GM19193 (cell line): ENCODE results near the gene NXPH2.

Experiments used
- POLR2A ChIP-seq: IDR thresholded peaks from 4 replicates; pipeline ENCODE4 v1.6.1; 2011; ENCODE audit not compliant: insufficient read depth, insufficient read length; ENCODE audit errors: extremely low read depth

The NXPH2 gene

GRCh38 chr2:138698428-138698827, 81.8 kb downstream of the NXPH2 start:
- TF ChIP-seq POLR2A: no peak

GRCh38 chr2:138691667-138692066, 88.5 kb downstream of the NXPH2 start:
- no peak for TF ChIP-seq POLR2A

GRCh38 chr2:138689705-138690104, 90.5 kb downstream of the NXPH2 start:
- TF ChIP-seq POLR2A: no peak

- no peak for TF ChIP-seq POLR2A
Measured at GRCh38 chr2:138682163-138682562, 98.0 kb downstream of the NXPH2 start.

GRCh38 chr2:138677221-138677620, 103.0 kb downstream of the NXPH2 start:
- TF ChIP-seq POLR2A: no peak

- no peak for TF ChIP-seq POLR2A
Measured at GRCh38 chr2:138676619-138677021, 103.6 kb downstream of the NXPH2 start.

GRCh38 chr2:138671566-138671965, 108.6 kb downstream of the NXPH2 start:
- TF ChIP-seq POLR2A: no peak

GRCh38 chr2:138670734-138671133, 109.5 kb downstream of the NXPH2 start:
- TF ChIP-seq POLR2A: no peak

- no peak for TF ChIP-seq POLR2A
Measured at GRCh38 chr2:138665937-138666336, 114.3 kb downstream of the NXPH2 start.

GRCh38 chr2:138658187-138658894, 121.8 kb downstream of the NXPH2 start:
- TF ChIP-seq POLR2A: no peak

GRCh38 chr2:138654146-138654545, 126.0 kb downstream of the NXPH2 start:
- no peak for TF ChIP-seq POLR2A

GRCh38 chr2:138652378-138652777, 127.8 kb downstream of the NXPH2 start:
- TF ChIP-seq POLR2A: no peak

- TF ChIP-seq POLR2A: no peak
Measured at GRCh38 chr2:138649571-138649970, 130.6 kb downstream of the NXPH2 start.

GRCh38 chr2:138648606-138649005, 131.6 kb downstream of the NXPH2 start:
- no peak for TF ChIP-seq POLR2A

GRCh38 chr2:138640921-138641676, 139.1 kb downstream of the NXPH2 start:
- TF ChIP-seq POLR2A: no peak

GRCh38 chr2:138637686-138638085, 142.5 kb downstream of the NXPH2 start:
- no peak for TF ChIP-seq POLR2A

GRCh38 chr2:138637061-138637460, 143.1 kb downstream of the NXPH2 start:
- TF ChIP-seq POLR2A: no peak

- no peak for TF ChIP-seq POLR2A
Measured at GRCh38 chr2:138633049-138633448, 147.1 kb downstream of the NXPH2 start.
